HepG2 (cell line): ENCODE measurements around the gene TTLL4.

Experiments used
- POLR2AphosphoS5 ChIP-seq: IDR thresholded peaks from 2 replicates; pipeline ENCODE4 v1.6.1; 2012; ENCODE audit warnings: low read depth, low read length
- SMAD1 ChIP-seq: sonication (generic); formaldehyde crosslinking; IDR thresholded peaks from 2 replicates; pipeline ENCODE4 v1.4.0; 2020; ENCODE audit warnings: missing genetic modification reagents, low read depth, mild to moderate bottlenecking, borderline replicate concordance
- TF ChIP-seq, protein P1 (sequence below): IDR thresholded peaks from 2 replicates; pipeline ENCODE4 v1.6.1; 2016
- TF ChIP-seq, protein P2 (sequence below): sonication (generic); formaldehyde crosslinking; IDR thresholded peaks from 2 replicates; pipeline ENCODE4 v1.5.0; 2020; ENCODE audit warnings: mild to moderate bottlenecking, missing genetic modification reagents, moderate library complexity

DNA sequence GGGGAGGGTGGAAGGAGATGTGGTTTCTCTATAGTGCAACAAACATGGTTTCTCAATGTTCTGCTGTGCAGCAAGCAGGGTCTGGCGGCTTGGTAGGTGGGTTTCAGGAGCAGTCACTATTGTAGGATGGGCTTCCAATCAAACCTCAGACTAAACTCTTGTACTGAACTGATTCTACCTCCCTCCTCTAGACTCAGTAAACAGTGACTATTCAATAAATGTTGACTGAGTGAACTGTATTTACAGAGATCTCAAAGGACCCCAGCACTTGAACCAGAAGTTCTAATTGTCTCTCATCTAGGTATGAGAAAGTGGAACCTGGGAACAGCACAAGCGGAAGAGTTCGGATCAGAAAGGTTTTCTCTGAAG is 44.5 kb downstream of the TTLL4 start:
- TF ChIP-seq, protein P1, sequence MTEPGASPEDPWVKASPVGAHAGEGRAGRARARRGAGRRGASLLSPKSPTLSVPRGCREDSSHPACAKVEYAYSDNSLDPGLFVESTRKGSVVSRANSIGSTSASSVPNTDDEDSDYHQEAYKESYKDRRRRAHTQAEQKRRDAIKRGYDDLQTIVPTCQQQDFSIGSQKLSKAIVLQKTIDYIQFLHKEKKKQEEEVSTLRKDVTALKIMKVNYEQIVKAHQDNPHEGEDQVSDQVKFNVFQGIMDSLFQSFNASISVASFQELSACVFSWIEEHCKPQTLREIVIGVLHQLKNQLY (CRISPR knock-in tag): no peak
- TF ChIP-seq, protein P2, sequence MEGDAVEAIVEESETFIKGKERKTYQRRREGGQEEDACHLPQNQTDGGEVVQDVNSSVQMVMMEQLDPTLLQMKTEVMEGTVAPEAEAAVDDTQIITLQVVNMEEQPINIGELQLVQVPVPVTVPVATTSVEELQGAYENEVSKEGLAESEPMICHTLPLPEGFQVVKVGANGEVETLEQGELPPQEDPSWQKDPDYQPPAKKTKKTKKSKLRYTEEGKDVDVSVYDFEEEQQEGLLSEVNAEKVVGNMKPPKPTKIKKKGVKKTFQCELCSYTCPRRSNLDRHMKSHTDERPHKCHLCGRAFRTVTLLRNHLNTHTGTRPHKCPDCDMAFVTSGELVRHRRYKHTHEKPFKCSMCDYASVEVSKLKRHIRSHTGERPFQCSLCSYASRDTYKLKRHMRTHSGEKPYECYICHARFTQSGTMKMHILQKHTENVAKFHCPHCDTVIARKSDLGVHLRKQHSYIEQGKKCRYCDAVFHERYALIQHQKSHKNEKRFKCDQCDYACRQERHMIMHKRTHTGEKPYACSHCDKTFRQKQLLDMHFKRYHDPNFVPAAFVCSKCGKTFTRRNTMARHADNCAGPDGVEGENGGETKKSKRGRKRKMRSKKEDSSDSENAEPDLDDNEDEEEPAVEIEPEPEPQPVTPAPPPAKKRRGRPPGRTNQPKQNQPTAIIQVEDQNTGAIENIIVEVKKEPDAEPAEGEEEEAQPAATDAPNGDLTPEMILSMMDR: no peak
- no peak for TF ChIP-seq SMAD1 (CRISPR knock-in tag)
- TF ChIP-seq POLR2AphosphoS5: no peak
